Effector memory CD8-positive, alpha-beta T cell (primary cell): Measurements from ENCODE around the gene ACACB.

Source experiments
- ATAC-seq: fragments of 150-1000 bp; cut with Tn5 transposase; replicated peaks from 2 replicates; pipeline ENCODE4 v1.10.0; 2021; ENCODE audit warnings: mild to moderate bottlenecking, moderate library complexity
- DNase-seq, 3 experiments: peaks; one replicate each; pipeline ENCODE4 v3.0.0; 2021
- H3K27ac Mint-ChIP-seq, 2 donors: one replicate each; pipeline ENCODE4 v1.8.0; 2022; ENCODE audit warnings: mild to moderate bottlenecking in 2 of 2, mixed read lengths in 2 of 2, moderate library complexity in 2 of 2
- H3K27me3 Mint-ChIP-seq, 2 donors: one replicate each; pipeline ENCODE4 v1.8.0; 2022; ENCODE audit warnings: mixed read lengths in 2 of 2
- H3K36me3 Mint-ChIP-seq: one replicate; pipeline ENCODE4 v1.8.0; 2022; ENCODE audit warnings: mild to moderate bottlenecking, moderate library complexity, mixed read lengths; ENCODE audit not compliant: insufficient read depth
- H3K4me1 Mint-ChIP-seq, 2 donors: one replicate each; pipeline ENCODE4 v1.8.0; 2022; ENCODE audit warnings: low read depth in 2 of 2, mixed read lengths in 2 of 2
- H3K4me3 Mint-ChIP-seq, 2 donors: one replicate each; pipeline ENCODE4 v1.8.0; 2022; ENCODE audit warnings: mild to moderate bottlenecking in 2 of 2, mixed read lengths in 2 of 2, moderate library complexity in 2 of 2
- H3K9me3 Mint-ChIP-seq, 2 donors: one replicate each; pipeline ENCODE4 v1.8.0; 2022; ENCODE audit warnings: mixed read lengths in 2 of 2

Gene ACACB

DNA sequence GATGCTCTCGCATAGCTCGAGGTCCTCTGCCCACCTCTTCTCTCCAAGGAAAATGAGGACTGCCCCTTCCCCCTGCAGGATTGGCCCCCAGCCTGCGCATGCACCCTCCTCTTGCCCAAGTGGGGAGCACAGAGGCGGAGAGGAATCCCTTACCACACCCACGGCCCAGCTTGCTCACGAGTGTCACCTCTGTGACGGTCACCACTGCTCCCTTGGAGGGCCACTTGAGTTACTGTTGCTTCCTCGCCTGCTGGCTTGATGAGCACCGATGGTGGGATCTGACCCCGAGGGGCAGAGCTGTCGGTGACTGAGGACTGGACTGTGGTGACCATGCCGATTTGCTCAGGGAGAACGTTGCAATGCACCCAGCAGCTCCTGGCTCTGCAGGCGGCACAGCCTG is 151.0 kb downstream of the ACACB start:
- H3K4me1 Mint-ChIP-seq, result no peaks in the 10 kb centered on the region
- no peaks in the 10 kb centered on the region for H3K36me3 Mint-ChIP-seq
- peaks cover 0 to 10% of the 10 kb centered on the region in 2 donors for H3K9me3 Mint-ChIP-seq
- no peak overlapping the region for H3K4me3 Mint-ChIP-seq
- ATAC-seq, result no peak
- no peak overlapping the region for H3K27ac Mint-ChIP-seq
- peaks cover 0 to 10% of the 10 kb centered on the region in 2 donors for H3K27me3 Mint-ChIP-seq
- DNase-seq, result no peak

DNA sequence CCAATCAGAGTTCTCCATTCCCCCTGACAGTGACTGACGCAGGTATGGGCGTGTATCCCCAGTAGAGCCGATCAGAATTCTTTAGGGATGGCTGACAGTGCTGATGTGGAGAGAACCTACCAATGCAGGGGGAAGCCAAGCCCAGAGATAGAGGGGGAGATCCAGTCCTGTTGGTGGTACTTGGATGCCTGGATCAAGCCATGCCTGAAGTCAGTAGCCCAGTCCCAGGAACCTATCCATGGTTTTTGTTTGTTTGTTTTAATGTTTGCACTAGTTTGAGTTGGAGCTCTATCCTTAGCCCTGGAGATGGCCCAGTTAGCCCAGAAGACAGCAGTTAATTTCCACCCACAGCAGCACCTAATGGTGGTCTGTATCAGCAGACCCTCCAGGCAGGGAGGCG is 152.5 kb downstream of the ACACB start:
- H3K4me3 Mint-ChIP-seq, result no peak overlapping the region
- ATAC-seq (no peak), DNase-seq (no peak)
- no peaks in the 10 kb centered on the region for H3K36me3 Mint-ChIP-seq
- peaks cover 9 to 23% of the 10 kb centered on the region in 2 donors for H3K27me3 Mint-ChIP-seq
- peaks cover 0 to 10% of the 10 kb centered on the region in 2 donors for H3K9me3 Mint-ChIP-seq
- peaks cover 0 to 3% of the 10 kb centered on the region in 2 donors for H3K4me1 Mint-ChIP-seq
- no peak overlapping the region for H3K27ac Mint-ChIP-seq

DNA sequence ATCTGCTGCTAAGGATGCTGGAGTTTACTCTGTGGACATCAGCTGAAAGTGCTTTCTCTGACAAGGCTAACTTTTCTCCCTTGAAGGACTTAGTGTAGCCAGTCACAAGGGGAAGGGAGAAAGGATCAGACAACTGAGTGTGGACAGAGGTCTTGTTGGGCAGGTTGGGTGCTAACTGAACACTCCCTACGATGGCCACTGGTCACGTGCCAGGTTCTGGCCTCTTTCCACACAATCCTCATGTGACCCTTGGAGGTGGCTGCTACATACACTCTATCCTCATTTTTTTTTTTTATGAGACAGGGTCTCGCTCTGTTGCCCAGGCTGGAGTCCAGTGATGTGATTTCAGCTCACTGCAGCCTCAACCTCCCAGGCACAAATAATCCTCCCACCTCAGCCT is 153.0 kb downstream of the ACACB start:
- ATAC-seq (no peak), DNase-seq (no peak)
- peaks cover 0 to 10% of the 10 kb centered on the region in 2 donors for H3K9me3 Mint-ChIP-seq
- H3K4me1 Mint-ChIP-seq, result peaks cover 0 to 3% of the 10 kb centered on the region in 2 donors
- H3K27me3 Mint-ChIP-seq, result peaks cover 9 to 29% of the 10 kb centered on the region in 2 donors
- no peak overlapping the region for H3K4me3 Mint-ChIP-seq
- no peaks in the 10 kb centered on the region for H3K36me3 Mint-ChIP-seq
- no peak overlapping the region for H3K27ac Mint-ChIP-seq

DNA sequence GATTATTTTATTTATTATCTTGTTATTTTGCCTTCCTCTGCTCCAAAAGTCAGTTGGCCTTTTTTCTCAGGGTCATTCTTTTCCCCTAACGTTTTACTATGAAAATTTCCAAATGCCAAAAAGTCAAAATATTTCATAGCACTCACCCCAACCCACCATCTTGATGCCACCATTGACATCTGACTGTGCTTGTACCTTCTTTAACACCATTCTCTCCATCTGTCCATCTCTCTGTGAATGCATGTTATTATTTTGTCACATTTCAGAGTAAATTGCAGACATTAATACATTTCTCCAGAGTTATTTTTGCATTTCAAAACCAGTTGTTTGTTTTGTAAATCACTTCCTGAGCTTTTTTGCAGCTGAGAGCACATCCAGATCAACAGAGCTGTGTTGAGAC is 154.1 kb downstream of the ACACB start:
- no peaks in the 10 kb centered on the region for H3K36me3 Mint-ChIP-seq
- no peak for ATAC-seq
- peaks cover 9 to 39% of the 10 kb centered on the region in 2 donors for H3K27me3 Mint-ChIP-seq
- no peak for DNase-seq
- peaks cover 0 to 10% of the 10 kb centered on the region in 2 donors for H3K9me3 Mint-ChIP-seq
- no peak overlapping the region for H3K4me3 Mint-ChIP-seq
- H3K27ac Mint-ChIP-seq, result no peak overlapping the region
- peaks cover 0 to 3% of the 10 kb centered on the region in 2 donors for H3K4me1 Mint-ChIP-seq

DNA sequence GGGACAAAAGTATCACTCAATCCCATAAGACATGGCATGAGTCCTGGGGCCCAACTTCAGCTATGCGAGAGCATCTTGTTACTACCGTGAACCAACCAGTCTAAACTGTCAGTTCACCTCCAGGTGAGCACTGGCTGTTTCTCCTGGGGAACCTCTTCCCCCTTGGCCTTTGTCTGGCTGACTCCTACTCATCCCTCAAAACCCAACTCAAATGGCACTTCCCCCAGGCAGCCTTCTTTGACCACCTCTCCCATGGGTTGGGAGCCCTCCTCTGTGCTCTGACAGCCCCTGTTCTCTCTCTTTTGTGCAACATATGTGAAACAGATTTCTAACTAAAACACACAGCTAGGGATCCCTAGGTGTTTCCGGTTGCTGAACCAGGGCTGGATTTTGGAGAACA is 155.0 kb downstream of the ACACB start:
- no peak for ATAC-seq
- Mint-ChIP-seq H3K4me3 (no peak overlapping the region), H3K36me3 (no peaks in the 10 kb centered on the region), H3K27me3 (peaks cover 9 to 49% of the 10 kb centered on the region in 2 donors), H3K9me3 (peaks cover 0 to 10% of the 10 kb centered on the region in 2 donors), H3K27ac (no peak overlapping the region), H3K4me1 (peaks cover 0 to 3% of the 10 kb centered on the region in 2 donors)
- no peak for DNase-seq

DNA sequence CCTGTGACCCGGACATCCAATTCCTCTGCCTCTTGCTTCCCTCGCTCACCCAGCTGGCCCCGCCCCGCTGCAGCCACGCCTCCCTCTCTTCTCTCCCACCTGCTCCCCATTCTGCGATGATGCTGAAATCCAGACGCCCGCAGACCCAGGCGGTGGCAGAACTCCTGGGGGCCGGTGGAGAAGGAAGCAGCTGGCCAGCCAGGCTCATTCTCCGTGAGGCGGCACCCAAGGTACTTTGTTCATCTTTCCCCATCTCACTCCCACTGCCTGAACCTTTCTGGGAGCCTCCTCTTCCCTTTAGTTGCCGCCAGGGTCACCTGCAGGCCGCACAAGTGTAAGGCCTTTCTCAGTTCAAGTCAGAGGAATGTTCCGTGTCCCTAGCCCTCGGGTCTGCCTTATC is 157.0 kb downstream of the ACACB start:
- Mint-ChIP-seq H3K9me3 (peaks cover 0 to 10% of the 10 kb centered on the region in 2 donors), H3K36me3 (no peaks in the 10 kb centered on the region), H3K27me3 (peaks cover 9 to 55% of the 10 kb centered on the region in 2 donors), H3K4me3 (no peak overlapping the region), H3K4me1 (peaks cover 0 to 5% of the 10 kb centered on the region in 2 donors), H3K27ac (no peak overlapping the region)
- no peak for DNase-seq
- ATAC-seq, result no peak

DNA sequence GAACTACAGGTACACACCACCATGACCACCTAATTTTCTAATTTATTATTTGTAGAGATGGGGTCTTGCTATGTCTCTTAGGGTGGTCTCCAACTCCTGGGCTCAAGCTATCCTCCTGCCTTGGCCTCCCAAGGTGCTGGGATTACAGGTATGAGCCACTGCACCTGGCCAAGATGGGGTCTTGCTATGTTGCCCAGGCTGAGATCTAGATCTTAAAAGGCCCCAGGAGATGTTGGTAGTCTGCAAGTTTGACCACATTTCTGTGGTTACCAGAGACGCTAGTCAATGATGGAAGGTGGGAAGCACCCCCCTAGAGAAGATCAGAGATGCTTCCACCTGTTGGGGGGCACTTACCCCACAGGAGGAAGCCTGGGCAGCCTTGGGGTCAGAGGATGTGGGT is 158.0 kb downstream of the ACACB start:
- H3K4me1 Mint-ChIP-seq, result peaks cover 0 to 5% of the 10 kb centered on the region in 2 donors
- no peak overlapping the region for H3K4me3 Mint-ChIP-seq
- H3K27ac Mint-ChIP-seq, result no peak overlapping the region

DNA sequence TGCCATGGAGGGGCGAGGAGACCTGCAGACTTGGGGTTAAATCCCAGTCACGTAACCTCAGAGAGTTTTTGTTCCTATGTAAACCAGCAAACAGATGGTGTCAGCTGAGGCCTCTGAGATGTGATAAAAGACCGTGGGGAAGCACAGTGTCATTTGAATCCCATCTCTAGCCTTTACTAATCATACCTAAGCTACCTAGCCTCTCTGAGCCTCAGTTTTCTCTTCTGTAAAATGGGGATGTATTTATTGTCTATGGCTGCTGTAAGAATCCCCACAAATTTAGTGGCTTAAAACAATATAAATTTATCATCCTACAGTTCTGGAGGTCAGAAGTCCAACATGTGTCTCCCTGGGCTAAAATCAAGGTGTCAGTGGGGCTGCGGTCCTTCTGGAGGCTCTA is 158.8 kb downstream of the ACACB start:
- Mint-ChIP-seq H3K27me3 (peaks cover 9 to 65% of the 10 kb centered on the region in 2 donors), H3K9me3 (peaks cover 0 to 7% of the 10 kb centered on the region in 2 donors), H3K4me1 (peaks cover 0 to 5% of the 10 kb centered on the region in 2 donors), H3K36me3 (no peaks in the 10 kb centered on the region), H3K4me3 (no peak overlapping the region), H3K27ac (no peak overlapping the region)
- DNase-seq, result no peak
- ATAC-seq, result no peak

More for the DNA sequence above, 158.0 kb downstream of the ACACB start:
- Mint-ChIP-seq H3K27me3 (peaks cover 9 to 63% of the 10 kb centered on the region in 2 donors), H3K36me3 (no peaks in the 10 kb centered on the region), H3K9me3 (peaks cover 0 to 10% of the 10 kb centered on the region in 2 donors)
- no peak for DNase-seq
- ATAC-seq, result no peak

DNA sequence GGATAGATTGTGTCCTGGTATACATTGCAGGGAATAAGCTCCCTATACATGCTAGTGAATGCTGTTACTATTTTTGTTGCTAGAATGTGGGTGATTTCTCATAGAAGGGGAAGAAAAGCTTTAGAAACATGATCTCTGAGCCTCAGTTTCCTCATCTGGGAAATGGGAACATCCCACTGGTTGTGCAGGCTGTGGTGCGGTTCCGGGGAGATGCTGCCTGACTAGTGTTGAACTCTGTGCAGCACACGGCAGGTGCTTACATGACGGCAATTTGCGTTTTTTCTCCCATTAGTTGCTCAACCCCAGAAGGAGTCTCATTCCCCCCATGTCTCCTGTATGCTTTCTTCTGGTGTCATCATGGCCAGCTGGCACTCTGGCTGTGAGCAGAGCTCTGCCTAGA is 159.8 kb downstream of the ACACB start:
- no peak overlapping the region for H3K27ac Mint-ChIP-seq
- DNase-seq (no peak), ATAC-seq (no peak)
- no peak overlapping the region for H3K4me3 Mint-ChIP-seq
- H3K27me3 Mint-ChIP-seq, result peaks cover 9 to 63% of the 10 kb centered on the region in 2 donors
- H3K9me3 Mint-ChIP-seq, result no peaks in the 10 kb centered on the region
- H3K36me3 Mint-ChIP-seq, result no peaks in the 10 kb centered on the region
- H3K4me1 Mint-ChIP-seq, result peaks cover 0 to 5% of the 10 kb centered on the region in 2 donors

DNA sequence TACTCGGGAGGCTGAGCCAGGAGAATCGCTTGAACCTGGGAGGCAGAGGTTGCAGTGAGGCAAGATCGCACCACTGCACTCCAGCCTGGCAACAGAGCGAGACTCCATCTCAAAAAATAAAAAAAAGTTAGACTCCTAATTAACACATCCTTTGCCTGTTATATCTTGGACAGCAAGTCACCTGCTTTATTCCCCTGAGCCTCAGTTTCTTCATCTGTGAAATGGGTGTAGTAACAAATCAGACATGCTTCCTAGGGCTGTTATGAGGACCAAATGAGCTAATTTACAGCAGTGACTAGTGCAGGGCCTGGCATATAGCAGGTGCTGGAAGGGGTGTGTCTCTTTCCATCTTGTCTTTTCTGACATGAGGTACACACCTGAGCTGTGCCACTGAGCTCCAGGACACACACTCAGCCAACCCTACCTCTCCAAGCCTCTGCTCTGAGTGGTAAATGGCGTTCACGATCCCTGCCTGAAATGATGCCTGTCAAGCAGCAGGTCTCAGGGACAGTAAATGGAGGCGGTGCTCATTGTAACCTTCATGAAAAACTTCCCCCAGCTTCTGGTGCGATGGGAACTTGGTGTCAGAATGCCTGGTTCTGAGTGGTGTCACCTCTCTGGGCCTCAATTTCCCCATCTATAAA is 161.0 kb downstream of the ACACB start:
- H3K4me1 Mint-ChIP-seq, result peaks cover 0 to 5% of the 10 kb centered on the region in 2 donors
- H3K27me3 Mint-ChIP-seq, result peaks cover 9 to 55% of the 10 kb centered on the region in 2 donors
- no peaks in the 10 kb centered on the region for H3K9me3 Mint-ChIP-seq
- no peak overlapping the region for H3K4me3 Mint-ChIP-seq
- ATAC-seq, result no peak
- no peak overlapping the region for H3K27ac Mint-ChIP-seq
- no peaks in the 10 kb centered on the region for H3K36me3 Mint-ChIP-seq
- no peak for DNase-seq

DNA sequence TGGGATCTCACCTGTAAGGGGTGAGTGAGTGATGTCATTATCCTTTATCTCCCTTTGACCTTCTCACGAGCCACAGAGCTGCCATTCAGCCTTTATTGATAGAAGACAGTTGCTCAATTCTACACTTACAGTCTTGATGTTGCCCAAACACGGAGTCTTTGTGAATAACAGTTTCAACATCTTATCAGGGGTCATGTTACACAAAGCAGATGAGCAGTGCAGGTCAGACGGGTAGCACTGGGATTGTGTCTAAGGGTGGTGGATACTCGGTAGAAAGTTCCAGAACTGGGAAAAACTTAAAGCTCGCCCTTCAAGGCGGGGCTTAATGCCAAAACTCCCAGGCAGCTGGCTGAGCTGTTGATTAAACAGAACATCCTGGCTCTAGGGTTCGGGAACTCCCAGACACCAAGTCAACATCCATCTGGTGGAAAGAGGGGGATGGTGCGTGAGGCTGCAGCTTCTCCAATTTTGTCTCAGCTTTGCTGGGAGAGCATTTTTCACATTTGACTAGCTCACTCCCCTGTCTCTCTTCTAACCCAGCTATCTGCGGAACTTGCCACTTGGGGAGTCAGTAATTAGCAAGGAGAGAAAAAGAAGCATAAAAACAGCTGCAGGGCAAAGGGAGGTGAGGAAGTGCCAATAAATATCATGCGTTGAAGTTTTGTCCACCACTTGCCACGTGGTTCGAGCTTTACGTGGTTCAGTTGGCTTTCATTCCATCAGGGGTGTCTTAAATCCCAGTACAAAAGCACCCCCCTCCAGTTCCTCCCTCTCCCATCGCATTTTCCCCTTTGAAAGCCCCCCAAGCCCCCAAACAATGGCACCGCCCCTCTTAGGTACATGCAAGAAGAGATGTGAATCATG is 161.7 kb downstream of the ACACB start:
- DNase-seq, result no peak
- H3K27me3 Mint-ChIP-seq, result peaks cover 8 to 49% of the 10 kb centered on the region in 2 donors
- no peak for ATAC-seq
- H3K4me1 Mint-ChIP-seq, result peaks cover 0 to 5% of the 10 kb centered on the region in 2 donors
- no peaks in the 10 kb centered on the region for H3K9me3 Mint-ChIP-seq
- no peak overlapping the region for H3K27ac Mint-ChIP-seq
- no peaks in the 10 kb centered on the region for H3K36me3 Mint-ChIP-seq
- no peak overlapping the region for H3K4me3 Mint-ChIP-seq

DNA sequence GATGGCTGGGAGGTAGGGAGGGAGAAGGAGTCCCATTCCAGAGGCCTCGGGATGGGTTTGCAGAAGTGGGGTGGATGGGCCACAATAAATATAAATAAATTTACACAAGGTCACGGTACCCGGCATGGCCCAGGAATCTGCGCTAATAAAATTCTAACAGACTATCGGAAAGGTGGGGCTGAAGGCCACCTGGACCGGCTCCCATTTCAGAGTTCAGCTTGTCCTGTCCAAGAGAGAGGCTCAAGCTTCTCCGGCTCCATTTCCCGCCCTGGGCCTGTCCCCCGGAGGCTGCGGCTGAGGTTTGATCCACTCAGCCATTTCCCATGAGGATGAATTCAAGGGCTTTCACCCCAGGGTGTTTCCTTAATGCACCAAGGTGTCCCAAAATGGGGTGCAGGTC is 162.5 kb downstream of the ACACB start:
- DNase-seq (no peak), ATAC-seq (no peak)
- Mint-ChIP-seq H3K27ac (peak overlapping the region in 1 of 2 donors; percentile 8), H3K4me3 (no peak overlapping the region), H3K36me3 (no peaks in the 10 kb centered on the region), H3K4me1 (peaks cover 0 to 2% of the 10 kb centered on the region in 2 donors), H3K9me3 (no peaks in the 10 kb centered on the region), H3K27me3 (peaks cover under 1 to 41% of the 10 kb centered on the region in 2 donors)

DNA sequence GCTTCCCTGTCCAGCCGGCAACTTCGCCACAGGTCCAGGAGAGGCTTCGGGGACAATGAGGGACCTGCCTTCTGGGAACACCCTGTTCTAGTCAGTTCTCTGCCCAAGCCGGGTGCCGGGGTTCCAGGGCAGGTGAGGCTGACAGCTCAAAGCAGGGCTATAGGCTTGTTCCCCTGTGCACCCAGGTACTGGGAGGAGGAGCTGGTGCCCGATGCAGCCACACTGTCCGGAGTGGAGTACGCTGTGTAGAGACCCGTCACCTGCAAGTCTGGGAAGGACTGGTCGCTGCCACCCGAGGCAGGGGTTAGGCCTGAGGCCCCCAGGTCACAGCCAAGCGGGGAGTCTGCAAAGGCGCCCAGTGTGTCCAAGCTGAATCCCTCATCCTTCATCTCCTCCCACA is 163.1 kb downstream of the ACACB start:
- Mint-ChIP-seq H3K27ac (peak overlapping the region in 1 of 2 donors; percentile 8), H3K36me3 (no peaks in the 10 kb centered on the region), H3K9me3 (no peaks in the 10 kb centered on the region), H3K4me3 (no peak overlapping the region), H3K4me1 (peaks cover 0 to 2% of the 10 kb centered on the region in 2 donors), H3K27me3 (peaks cover 0 to 35% of the 10 kb centered on the region in 2 donors)
- DNase-seq (no peak), ATAC-seq (no peak)

DNA sequence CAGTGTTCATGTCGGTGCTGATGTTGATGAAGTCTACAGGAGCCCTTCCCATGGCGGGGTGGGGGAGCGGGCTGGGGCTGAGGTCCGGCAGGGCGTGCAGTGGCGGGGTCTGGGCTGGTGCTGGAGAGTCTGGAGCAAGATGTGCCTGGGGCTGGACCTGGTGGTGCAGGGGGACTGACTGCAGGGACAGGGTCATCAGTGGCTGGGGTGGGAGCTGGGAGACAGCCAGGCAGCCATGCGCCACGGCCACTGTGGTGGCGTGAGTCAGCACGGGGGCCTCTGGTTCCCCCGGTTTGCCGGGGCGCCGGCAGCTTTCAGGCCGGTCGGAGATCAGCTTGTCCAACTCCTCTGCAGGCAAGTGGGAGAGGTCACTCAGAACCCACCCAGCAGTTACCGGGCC is 165.1 kb downstream of the ACACB start:
- DNase-seq (no peak), ATAC-seq (no peak)
- Mint-ChIP-seq H3K4me1 (peaks cover 0 to 2% of the 10 kb centered on the region in 2 donors), H3K27me3 (peaks cover under 1 to 18% of the 10 kb centered on the region in 2 donors), H3K4me3 (no peak overlapping the region), H3K36me3 (no peaks in the 10 kb centered on the region), H3K27ac (no peak overlapping the region), H3K9me3 (no peaks in the 10 kb centered on the region)
